CD4-positive, alpha-beta T cell (primary cell): ENCODE data around the gene LMBR1L. TPM values are rescaled to one million over a fixed set of nuclear protein-coding genes. Genes with fewer than 3 reads are reported as not detected.
A peak's percentile ranks its signal among the peaks of the same experiment; 100 is the strongest.

Source experiments
- ATAC-seq: fragments of 200-7000 bp; cut with Tn5 transposase; one replicate; pipeline ENCODE4 v1.10.0; 2022; ENCODE audit warnings: mild to moderate bottlenecking; ENCODE audit not compliant: poor library complexity
- CTCF ChIA-PET: fragments of 350-600 bp; sonication (Branson Sonifier 250); formaldehyde crosslinking; loops from one replicate; lab custom pipeline; 2021; ENCODE audit warnings: antibody characterized with exemption, inconsistent platforms; lab: Charles Lee
- POLR2A ChIA-PET: fragments of 350-600 bp; sonication (Branson Sonifier 250); formaldehyde crosslinking; loops from one replicate; lab custom pipeline; 2021; ENCODE audit warnings: antibody characterized with exemption, inconsistent platforms; lab: Charles Lee
- DNase-seq, 14 experiments: peaks; one replicate each; pipeline ENCODE4 v3.0.0-alpha.2; 2013 to 2020; ENCODE audit warnings: mixed read lengths in 2 of 14
- H3K27ac ChIP-seq, 2 donors: one replicate each; pipeline versions ENCODE4 v1.5.1 to v1.7.0; 2013; ENCODE audit warnings: low read length in 2 of 2, low read depth in 1 of 2, mild to moderate bottlenecking in 1 of 2
- H3K27me3 ChIP-seq, 2 experiments: 1 replicate in 1 of 2; 2 replicates in 1 of 2; pipeline versions ENCODE4 v1.6.1 to v1.7.0; 2013; ENCODE audit warnings: low read length in 2 of 2, control low read depth in 1 of 2, mild to moderate bottlenecking in 1 of 2, moderate library complexity in 1 of 2; ENCODE audit not compliant: insufficient read depth in 2 of 2, control insufficient read depth in 1 of 2
- H3K36me3 ChIP-seq: one replicate; pipeline ENCODE4 v1.6.1; 2013; ENCODE audit warnings: low read length, control low read depth; ENCODE audit not compliant: insufficient read depth
- H3K4me1 ChIP-seq: one replicate; pipeline ENCODE4 v1.6.1; 2013; ENCODE audit warnings: low read length, control low read depth; ENCODE audit not compliant: insufficient read depth
- H3K4me3 ChIP-seq: one replicate; pipeline ENCODE4 v1.5.1; 2013; ENCODE audit warnings: mild to moderate bottlenecking, low read length, moderate library complexity
- H3K9me3 ChIP-seq, 2 experiments: 1 replicate in 1 of 2; 2 replicates in 1 of 2; pipeline versions ENCODE4 v1.6.1 to v1.7.0; 2013; ENCODE audit warnings: low read length in 2 of 2, mild to moderate bottlenecking in 2 of 2, control low read depth in 1 of 2, moderate library complexity in 1 of 2; ENCODE audit not compliant: control insufficient read depth in 1 of 2, insufficient read depth in 1 of 2
- H3K27ac Mint-ChIP-seq: one replicate; pipeline ENCODE4 v1.8.0; 2020; ENCODE audit warnings: mixed read lengths
- H3K27me3 Mint-ChIP-seq: one replicate; pipeline ENCODE4 v1.8.0; 2021; ENCODE audit warnings: mixed read lengths
- H3K36me3 Mint-ChIP-seq: one replicate; pipeline ENCODE4 v1.8.0; 2021; ENCODE audit warnings: low read depth, mixed read lengths
- H3K4me1 Mint-ChIP-seq: one replicate; pipeline ENCODE4 v1.8.0; 2021; ENCODE audit warnings: low read depth, mixed read lengths
- H3K4me3 Mint-ChIP-seq: one replicate; pipeline ENCODE4 v1.8.0; 2020; ENCODE audit warnings: mild to moderate bottlenecking, mixed read lengths
- H3K9me3 Mint-ChIP-seq: one replicate; pipeline ENCODE4 v1.8.0; 2020; ENCODE audit warnings: mixed read lengths
- CTCF ChIP-seq: fragments of 200-600 bp; IDR thresholded peaks from one replicate; pipeline ENCODE4 v1.8.0; 2022; ENCODE audit warnings: antibody characterized with exemption, mild to moderate bottlenecking
- intact Hi-C, 2 experiments: fragments of 100-400 bp; cut with DNase I in 1 of 2; cut with micrococcal nuclease in 1 of 2; formaldehyde crosslinking; loops; one replicate each; pipeline versions ENCODE4 v1.15.1 to v1.9.0; 2023 to 2025; cut with DNase I, micrococcal nuclease
- total RNA-seq, 174 experiments: library from RNA in 2 of 174; stranded (reverse) in 2 of 174; gene quantifications; one replicate each; pipeline ENCODE4 v1.2.3 and lab custom pipeline; 2021 to 2026

The LMBR1L gene
- total RNA-seq, 2 experiments from 2014 or later = 401 to 418 TPM

- H3K9me3 ChIP-seq = peaks cover 0 to 19% of the 10 kb centered on the region in 2 experiments
- CTCF ChIA-PET = interaction anchor here (1.0 to 3.1 kb wide), 13 partner anchors 17 to 239 kb away, joined by 3 to 29 read pairs (median 4); partner anchors contain the start of genes DDX23, LMBR1L, RHEBL1 and TUBA1B
- H3K27ac ChIP-seq = no peak overlapping the region
- Mint-ChIP-seq H3K4me1 (peaks cover 75% of the 10 kb centered on the region), H3K4me3 (peak overlapping the region; percentile 54), H3K9me3 (no peaks in the 10 kb centered on the region), H3K27me3 (peaks cover 79% of the 10 kb centered on the region), H3K36me3 (peaks cover 5% of the 10 kb centered on the region), H3K27ac (no peak overlapping the region)
- no peak for TF ChIP-seq CTCF
- H3K36me3 ChIP-seq = peaks cover under 1% of the 10 kb centered on the region
- intact Hi-C loops = loop anchor here in 1 of 2 experiments (2.0 kb wide), 1 partner anchor 95 kb away; no protein-coding TSS in a partner anchor
- DNase-seq (no peak), ATAC-seq (no peak)
- peaks cover 61 to 67% of the 10 kb centered on the region in 2 experiments for H3K27me3 ChIP-seq
- H3K4me3 ChIP-seq = no peak overlapping the region
- H3K4me1 ChIP-seq = peaks cover 70% of the 10 kb centered on the region
- POLR2A ChIA-PET = interaction anchor here (1.0 to 5.1 kb wide), 6 partner anchors 8 to 240 kb away, joined by 3 to 42 read pairs (median 8); partner anchors contain the start of genes DDX23, LMBR1L, TUBA1A and TUBA1B
These were observed 18.9 kb downstream of the LMBR1L start for GRCh38 chr12:49091836-49092085.

DNA sequence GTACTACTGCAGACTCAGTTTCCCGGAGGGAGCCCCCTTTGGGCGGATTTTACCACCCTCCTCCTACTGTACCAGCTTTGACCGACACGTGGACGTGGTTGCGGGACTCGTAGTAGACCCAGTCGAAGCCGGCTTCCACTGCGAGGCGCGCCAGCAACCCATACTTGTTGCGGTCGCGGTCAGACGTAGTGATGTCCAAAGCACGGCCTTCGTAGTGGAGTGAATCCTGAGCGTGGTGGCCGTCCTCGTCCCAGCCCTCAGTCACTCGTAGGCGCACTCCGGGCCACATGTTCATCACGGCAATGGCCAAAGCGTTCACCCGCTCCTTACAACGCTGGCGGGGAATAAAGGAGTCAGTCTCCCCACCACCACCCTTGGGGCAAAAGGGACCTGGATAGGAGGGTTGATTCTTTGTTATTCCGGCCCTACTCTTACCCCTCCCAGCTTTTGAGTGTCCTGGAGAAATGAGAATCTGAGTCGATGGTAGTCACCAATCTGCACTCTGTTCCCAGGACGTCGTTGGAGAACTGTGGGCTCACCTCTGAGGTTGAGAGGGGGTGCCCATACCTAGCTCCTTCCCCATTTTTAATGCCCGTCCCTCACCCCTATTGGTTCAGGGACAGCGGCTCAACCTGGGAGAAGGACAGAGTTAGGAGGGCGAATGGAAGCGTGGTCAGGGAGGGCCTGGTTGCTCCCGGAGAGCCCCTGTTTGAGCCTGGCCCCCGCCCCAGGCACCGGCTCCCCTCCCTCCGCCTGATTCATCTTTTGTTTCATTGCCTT lies 19.4 kb downstream of the LMBR1L start:
- Mint-ChIP-seq H3K27ac (no peak overlapping the region), H3K4me3 (peak overlapping the region; percentile 54), H3K9me3 (no peaks in the 10 kb centered on the region), H3K4me1 (peaks cover 75% of the 10 kb centered on the region), H3K27me3 (peaks cover 80% of the 10 kb centered on the region), H3K36me3 (no peaks in the 10 kb centered on the region)
- Histone ChIP-seq H3K4me1 (peaks cover 70% of the 10 kb centered on the region), H3K9me3 (peaks cover 0 to 19% of the 10 kb centered on the region in 2 experiments), H3K4me3 (no peak overlapping the region), H3K27ac (no peak overlapping the region), H3K27me3 (peaks cover 61 to 67% of the 10 kb centered on the region in 2 experiments), H3K36me3 (no peaks in the 10 kb centered on the region)
- ATAC-seq = no peak
- ChIA-PET POLR2A (interaction anchor here (1.0 to 4.9 kb wide), 5 partner anchors 9 to 239 kb away, joined by 3 to 42 read pairs (median 3); partner anchors contain the start of genes DDX23, TUBA1A and TUBA1B), CTCF (interaction anchor here (0.6 to 3.1 kb wide), 12 partner anchors 16 to 239 kb away, joined by 3 to 29 read pairs (median 4); partner anchors contain the start of genes DDX23, LMBR1L, RHEBL1 and TUBA1B)
- peak in 1 of 14 experiments; percentile 31 for DNase-seq
- TF ChIP-seq CTCF = no peak
- intact Hi-C loops = no loop called here

DNA sequence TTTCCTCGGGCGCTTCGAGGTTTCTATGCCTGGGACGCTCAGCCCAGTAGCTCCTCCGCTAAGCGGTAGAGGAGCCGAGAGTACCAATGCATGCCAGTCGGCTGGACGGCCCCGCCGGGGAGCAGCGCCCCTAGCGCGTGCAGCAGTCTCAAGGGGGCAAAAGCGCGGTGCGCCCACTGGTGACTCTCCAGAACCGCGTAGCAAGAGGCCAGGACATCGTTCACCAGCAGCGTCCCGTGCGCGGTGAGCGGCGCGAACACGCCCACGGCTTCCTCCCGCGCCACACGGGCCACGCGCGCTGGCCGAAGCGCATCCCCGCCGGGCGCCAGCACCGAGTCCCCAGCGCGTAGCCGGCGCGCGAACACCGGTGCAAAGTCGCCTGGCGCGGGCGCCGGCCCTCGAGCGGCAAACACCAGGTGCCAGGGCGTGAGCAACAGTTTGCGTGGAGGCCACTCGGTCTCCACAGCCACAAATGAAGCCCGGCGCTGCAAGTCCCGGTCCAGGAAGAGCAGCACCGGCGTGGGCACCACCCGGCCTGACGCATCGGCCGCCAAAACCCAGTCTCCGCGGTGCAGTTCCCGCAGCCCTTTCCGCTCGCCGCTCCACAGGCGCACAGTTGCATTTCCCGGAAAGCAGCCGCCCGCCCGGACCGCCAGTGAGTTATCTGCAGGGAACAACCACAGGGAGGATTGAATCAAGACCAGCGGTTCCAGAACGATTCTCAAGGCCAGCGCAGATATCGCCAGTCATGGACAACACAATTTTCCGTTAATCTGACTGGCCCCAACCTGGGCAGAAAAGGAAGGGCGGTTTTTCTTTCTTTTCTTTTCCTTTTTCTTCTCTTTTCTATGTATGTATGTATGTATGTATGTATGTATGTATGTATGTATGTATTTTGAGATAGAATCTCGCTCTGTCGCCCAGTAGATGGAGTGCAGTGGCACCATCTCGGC lies 20.6 kb downstream of the LMBR1L start:
- no peaks in the 10 kb centered on the region for H3K9me3 Mint-ChIP-seq
- H3K27me3 Mint-ChIP-seq = peaks cover 75% of the 10 kb centered on the region
- H3K27ac Mint-ChIP-seq = no peak overlapping the region
- no peaks in the 10 kb centered on the region for H3K36me3 Mint-ChIP-seq
- TF ChIP-seq CTCF = no peak
- peaks cover 0 to 19% of the 10 kb centered on the region in 2 experiments for H3K9me3 ChIP-seq
- peak overlapping the region; percentile 82 for H3K4me3 Mint-ChIP-seq
- no peaks in the 10 kb centered on the region for H3K36me3 ChIP-seq
- peak overlapping the region; percentile 36 for H3K4me3 ChIP-seq
- ATAC-seq (peak; percentile 7), DNase-seq (peak in 8 of 14 experiments; percentile 18 to 63 (median 45))
- H3K27ac ChIP-seq = no peak overlapping the region
- ChIA-PET CTCF (interaction anchor here (0.7 to 3.7 kb wide), 5 partner anchors 9 to 40 kb away, joined by 4 to 46 read pairs (median 29); no protein-coding TSS in a partner anchor), POLR2A (interaction anchor here (1.3 to 4.9 kb wide), 8 partner anchors 8 to 145 kb away, joined by 3 to 42 read pairs (median 15); partner anchors contain the start of genes LMBR1L, RHEBL1, TUBA1A and TUBA1B)
- intact Hi-C loops = loop anchor here (2.0 kb wide), 2 partner anchors 25 to 41 kb away; partner anchors contain the start of gene TUBA1B (in 1 of the 2)
- H3K4me1 ChIP-seq = peaks cover 70% of the 10 kb centered on the region
- H3K4me1 Mint-ChIP-seq = peaks cover 68% of the 10 kb centered on the region
- H3K27me3 ChIP-seq = peaks cover 61 to 67% of the 10 kb centered on the region in 2 experiments
